ENCODE data around the gene SMOC2. TPM values are rescaled to one million over a fixed set of nuclear protein-coding genes. Genes with fewer than 3 reads are reported as not detected.

The SMOC2 gene
- total RNA-seq, 2 donors from 2014 or later, result 25.6 to 29.6 TPM

DNA sequence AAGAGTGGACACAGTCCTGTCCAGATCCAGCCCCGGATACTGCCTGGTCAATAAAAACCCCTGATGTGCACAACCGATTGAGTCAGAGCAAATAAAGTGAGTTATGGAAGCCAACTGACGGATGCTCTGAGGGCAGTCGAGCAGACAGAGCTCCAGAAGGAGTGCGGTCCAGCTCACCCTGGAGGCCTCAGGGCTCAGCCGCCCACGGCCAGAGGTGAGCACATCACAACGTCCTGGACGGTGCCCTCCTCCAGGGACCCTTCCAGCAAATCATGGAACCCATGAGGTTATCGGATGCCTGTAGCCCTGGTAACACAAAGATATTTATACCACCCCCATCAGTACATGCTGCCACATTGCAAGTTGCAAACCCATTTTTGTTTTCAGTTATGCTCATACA is 44.0 kb upstream of the SMOC2 start:
- H3K4me1 ChIP-seq, result no peaks in the 10 kb centered on the region
- no peaks in the 10 kb centered on the region for H3K27me3 ChIP-seq
- no peaks in the 10 kb centered on the region for H3K9me3 ChIP-seq
- DNase-seq, result no peak
- H3K4me3 ChIP-seq, result no peak overlapping the region
- TF ChIP-seq CTCF (IDR thresholded peaks at IDR 0.05), result no peak
- intact Hi-C loops (cut with DNase I), result no loop called here
- H3K36me3 ChIP-seq, result no peaks in the 10 kb centered on the region
- H3K27ac ChIP-seq, result no peak overlapping the region
- no peak overlapping the region for H3K9ac ChIP-seq (ENCODE audit: low read depth in 2 of 2, low read length in 2 of 2)

- H3K9me3 ChIP-seq, result no peaks in the 10 kb centered on the region
- TF ChIP-seq CTCF (IDR thresholded peaks at IDR 0.05), result no peak
These were observed 40.9 kb upstream of the SMOC2 start for GRCh38 chr6:168400037-168400436.

GRCh38 chr6:168403370-168404005 is 37.5 kb upstream of the SMOC2 start:
- intact Hi-C loops (cut with DNase I), result no loop called here
- no peak overlapping the region for H3K27ac ChIP-seq
- no peak for TF ChIP-seq CTCF (IDR thresholded peaks at IDR 0.05)

More at GRCh38 chr6:168400037-168400436, 40.9 kb upstream of the SMOC2 start:
- no peak overlapping the region for H3K9ac ChIP-seq (ENCODE audit: low read depth in 2 of 2, low read length in 2 of 2)
- H3K4me3 ChIP-seq, result no peak overlapping the region
- no peak for DNase-seq
- H3K27me3 ChIP-seq, result no peaks in the 10 kb centered on the region
- no peak overlapping the region for H3K27ac ChIP-seq
- intact Hi-C loops (cut with DNase I), result no loop called here
- H3K4me1 ChIP-seq, result no peaks in the 10 kb centered on the region
- no peaks in the 10 kb centered on the region for H3K36me3 ChIP-seq

GRCh38 chr6:168404560-168404959 is 36.4 kb upstream of the SMOC2 start:
- no peaks in the 10 kb centered on the region for H3K4me1 ChIP-seq
- no peak overlapping the region for H3K27ac ChIP-seq
- no peak for TF ChIP-seq CTCF (IDR thresholded peaks at IDR 0.05)
- H3K4me3 ChIP-seq, result no peak overlapping the region
- no peaks in the 10 kb centered on the region for H3K27me3 ChIP-seq
- no peaks in the 10 kb centered on the region for H3K9me3 ChIP-seq
- DNase-seq, result no peak
- no peak overlapping the region for H3K9ac ChIP-seq (ENCODE audit: low read depth in 2 of 2, low read length in 2 of 2)
- no peaks in the 10 kb centered on the region for H3K36me3 ChIP-seq
- intact Hi-C loops (cut with DNase I), result no loop called here

More at GRCh38 chr6:168403370-168404005, 37.5 kb upstream of the SMOC2 start:
- DNase-seq, result no peak
- Histone ChIP-seq H3K9ac (ENCODE audit: low read depth in 2 of 2, low read length in 2 of 2) (no peak overlapping the region), H3K4me1 (no peaks in the 10 kb centered on the region), H3K27me3 (no peaks in the 10 kb centered on the region), H3K4me3 (no peak overlapping the region), H3K9me3 (no peaks in the 10 kb centered on the region), H3K36me3 (no peaks in the 10 kb centered on the region)

DNA sequence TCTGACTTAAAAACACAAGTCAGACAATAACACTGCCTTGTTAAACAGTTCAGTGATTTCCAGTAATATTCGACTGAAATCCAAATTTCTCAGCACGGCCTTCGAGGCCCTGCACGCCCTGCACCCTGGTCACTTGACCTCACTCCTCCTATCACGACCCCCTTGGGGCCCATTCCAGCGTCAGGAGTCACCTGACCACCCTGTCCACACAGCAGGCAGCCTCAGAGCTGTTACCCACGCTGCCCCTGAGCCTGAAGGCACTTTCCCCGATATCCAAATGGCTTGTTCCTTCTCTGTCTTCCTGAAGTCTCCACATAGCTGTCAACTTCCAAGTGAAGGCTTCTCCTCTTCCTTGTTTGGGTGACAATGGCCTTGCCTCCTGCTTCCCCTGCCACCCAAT is 33.1 kb upstream of the SMOC2 start:
- no peak overlapping the region for H3K4me3 ChIP-seq
- no peak for TF ChIP-seq CTCF (IDR thresholded peaks at IDR 0.05)
- no peaks in the 10 kb centered on the region for H3K9me3 ChIP-seq
- no peak overlapping the region for H3K27ac ChIP-seq
- H3K4me1 ChIP-seq, result no peaks in the 10 kb centered on the region
- no peak for DNase-seq
- no peak overlapping the region for H3K9ac ChIP-seq (ENCODE audit: low read depth in 2 of 2, low read length in 2 of 2)
- no peaks in the 10 kb centered on the region for H3K36me3 ChIP-seq
- intact Hi-C loops (cut with DNase I), result no loop called here
- no peaks in the 10 kb centered on the region for H3K27me3 ChIP-seq
